CD4-positive, alpha-beta T cell (primary cell): ENCODE results near the gene TMCC3. TPM values are rescaled to one million over a fixed set of nuclear protein-coding genes. Genes with fewer than 3 reads are reported as not detected.
"Not testable (repeated sequence)": the region's sequence is repeated elsewhere in the genome, so short reads cannot be mapped to it uniquely, and the experiment has no call there.

Experiments
- ATAC-seq: fragments of 200-7000 bp; cut with Tn5 transposase; one replicate; pipeline ENCODE4 v1.10.0; 2022; ENCODE audit warnings: mild to moderate bottlenecking; ENCODE audit not compliant: poor library complexity
- CTCF ChIA-PET: fragments of 350-600 bp; sonication (Branson Sonifier 250); formaldehyde crosslinking; loops from one replicate; lab custom pipeline; 2021; ENCODE audit warnings: antibody characterized with exemption, inconsistent platforms; lab: Charles Lee
- POLR2A ChIA-PET: fragments of 350-600 bp; sonication (Branson Sonifier 250); formaldehyde crosslinking; loops from one replicate; lab custom pipeline; 2021; ENCODE audit warnings: antibody characterized with exemption, inconsistent platforms; lab: Charles Lee
- DNase-seq, 14 experiments: peaks; one replicate each; pipeline ENCODE4 v3.0.0-alpha.2; 2013 to 2020; ENCODE audit warnings: mixed read lengths in 2 of 14
- H3K27ac ChIP-seq, 2 donors: one replicate each; pipeline versions ENCODE4 v1.5.1 to v1.7.0; 2013; ENCODE audit warnings: low read length in 2 of 2, low read depth in 1 of 2, mild to moderate bottlenecking in 1 of 2
- H3K27me3 ChIP-seq, 2 experiments: 1 replicate in 1 of 2; 2 replicates in 1 of 2; pipeline versions ENCODE4 v1.6.1 to v1.7.0; 2013; ENCODE audit warnings: low read length in 2 of 2, control low read depth in 1 of 2, mild to moderate bottlenecking in 1 of 2, moderate library complexity in 1 of 2; ENCODE audit not compliant: insufficient read depth in 2 of 2, control insufficient read depth in 1 of 2
- H3K36me3 ChIP-seq: one replicate; pipeline ENCODE4 v1.6.1; 2013; ENCODE audit warnings: low read length, control low read depth; ENCODE audit not compliant: insufficient read depth
- H3K4me1 ChIP-seq: one replicate; pipeline ENCODE4 v1.6.1; 2013; ENCODE audit warnings: low read length, control low read depth; ENCODE audit not compliant: insufficient read depth
- H3K4me3 ChIP-seq: one replicate; pipeline ENCODE4 v1.5.1; 2013; ENCODE audit warnings: mild to moderate bottlenecking, low read length, moderate library complexity
- H3K9me3 ChIP-seq, 2 experiments: 1 replicate in 1 of 2; 2 replicates in 1 of 2; pipeline versions ENCODE4 v1.6.1 to v1.7.0; 2013; ENCODE audit warnings: low read length in 2 of 2, mild to moderate bottlenecking in 2 of 2, control low read depth in 1 of 2, moderate library complexity in 1 of 2; ENCODE audit not compliant: control insufficient read depth in 1 of 2, insufficient read depth in 1 of 2
- H3K27ac Mint-ChIP-seq: one replicate; pipeline ENCODE4 v1.8.0; 2020; ENCODE audit warnings: mixed read lengths
- H3K27me3 Mint-ChIP-seq: one replicate; pipeline ENCODE4 v1.8.0; 2021; ENCODE audit warnings: mixed read lengths
- H3K36me3 Mint-ChIP-seq: one replicate; pipeline ENCODE4 v1.8.0; 2021; ENCODE audit warnings: low read depth, mixed read lengths
- H3K4me1 Mint-ChIP-seq: one replicate; pipeline ENCODE4 v1.8.0; 2021; ENCODE audit warnings: low read depth, mixed read lengths
- H3K4me3 Mint-ChIP-seq: one replicate; pipeline ENCODE4 v1.8.0; 2020; ENCODE audit warnings: mild to moderate bottlenecking, mixed read lengths
- H3K9me3 Mint-ChIP-seq: one replicate; pipeline ENCODE4 v1.8.0; 2020; ENCODE audit warnings: mixed read lengths
- intact Hi-C, 2 experiments: fragments of 100-400 bp; cut with DNase I in 1 of 2; cut with micrococcal nuclease in 1 of 2; formaldehyde crosslinking; loops; one replicate each; pipeline versions ENCODE4 v1.15.1 to v1.9.0; 2023 to 2025; cut with DNase I, micrococcal nuclease
- total RNA-seq, 174 experiments: library from RNA in 2 of 174; stranded (reverse) in 2 of 174; gene quantifications; one replicate each; pipeline ENCODE4 v1.2.3 and lab custom pipeline; 2021 to 2026
- TF ChIP-seq, protein P1 (sequence below): fragments of 200-600 bp; IDR thresholded peaks from one replicate; pipeline ENCODE4 v1.8.0; 2022; ENCODE audit warnings: antibody characterized with exemption, mild to moderate bottlenecking

The TMCC3 gene
- total RNA-seq, 2 experiments from 2014 or later = 0.78 to 1.3 TPM

DNA sequence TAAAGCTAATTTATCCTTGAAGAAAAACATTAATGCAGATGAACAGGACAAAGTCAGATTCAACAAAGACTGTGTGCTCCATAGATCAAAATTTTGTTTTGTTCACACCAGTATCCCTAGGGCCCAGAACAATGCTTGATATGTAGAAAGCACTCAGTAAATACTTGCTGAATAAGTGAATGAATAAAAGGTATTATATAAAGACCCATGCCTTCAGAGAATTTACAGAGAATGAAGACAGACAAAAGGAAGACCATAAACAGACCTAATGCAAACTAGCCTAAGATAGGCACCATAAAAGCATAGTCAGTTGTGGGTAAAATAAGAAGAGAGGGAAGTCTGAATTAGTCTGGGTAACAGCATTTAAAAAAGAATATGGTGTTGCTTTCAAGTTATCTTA is 47.3 kb upstream of the TMCC3 start:
- H3K4me1 ChIP-seq = no peaks in the 10 kb centered on the region
- no peaks in the 10 kb centered on the region for H3K9me3 ChIP-seq
- CTCF ChIA-PET = no interaction called here
- TF ChIP-seq, protein P1, sequence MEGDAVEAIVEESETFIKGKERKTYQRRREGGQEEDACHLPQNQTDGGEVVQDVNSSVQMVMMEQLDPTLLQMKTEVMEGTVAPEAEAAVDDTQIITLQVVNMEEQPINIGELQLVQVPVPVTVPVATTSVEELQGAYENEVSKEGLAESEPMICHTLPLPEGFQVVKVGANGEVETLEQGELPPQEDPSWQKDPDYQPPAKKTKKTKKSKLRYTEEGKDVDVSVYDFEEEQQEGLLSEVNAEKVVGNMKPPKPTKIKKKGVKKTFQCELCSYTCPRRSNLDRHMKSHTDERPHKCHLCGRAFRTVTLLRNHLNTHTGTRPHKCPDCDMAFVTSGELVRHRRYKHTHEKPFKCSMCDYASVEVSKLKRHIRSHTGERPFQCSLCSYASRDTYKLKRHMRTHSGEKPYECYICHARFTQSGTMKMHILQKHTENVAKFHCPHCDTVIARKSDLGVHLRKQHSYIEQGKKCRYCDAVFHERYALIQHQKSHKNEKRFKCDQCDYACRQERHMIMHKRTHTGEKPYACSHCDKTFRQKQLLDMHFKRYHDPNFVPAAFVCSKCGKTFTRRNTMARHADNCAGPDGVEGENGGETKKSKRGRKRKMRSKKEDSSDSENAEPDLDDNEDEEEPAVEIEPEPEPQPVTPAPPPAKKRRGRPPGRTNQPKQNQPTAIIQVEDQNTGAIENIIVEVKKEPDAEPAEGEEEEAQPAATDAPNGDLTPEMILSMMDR = no peak
- POLR2A ChIA-PET = no interaction called here
- no peaks in the 10 kb centered on the region for H3K27me3 ChIP-seq
- H3K27ac ChIP-seq = no peak overlapping the region
- H3K4me3 ChIP-seq = no peak overlapping the region
- ATAC-seq (no peak), DNase-seq (no peak)
- Mint-ChIP-seq H3K36me3 (no peaks in the 10 kb centered on the region), H3K27me3 (peaks cover 5% of the 10 kb centered on the region), H3K4me1 (no peaks in the 10 kb centered on the region), H3K27ac (no peak overlapping the region), H3K9me3 (no peaks in the 10 kb centered on the region), H3K4me3 (no peak overlapping the region)
- H3K36me3 ChIP-seq = no peaks in the 10 kb centered on the region
- intact Hi-C loops = no loop called here

DNA sequence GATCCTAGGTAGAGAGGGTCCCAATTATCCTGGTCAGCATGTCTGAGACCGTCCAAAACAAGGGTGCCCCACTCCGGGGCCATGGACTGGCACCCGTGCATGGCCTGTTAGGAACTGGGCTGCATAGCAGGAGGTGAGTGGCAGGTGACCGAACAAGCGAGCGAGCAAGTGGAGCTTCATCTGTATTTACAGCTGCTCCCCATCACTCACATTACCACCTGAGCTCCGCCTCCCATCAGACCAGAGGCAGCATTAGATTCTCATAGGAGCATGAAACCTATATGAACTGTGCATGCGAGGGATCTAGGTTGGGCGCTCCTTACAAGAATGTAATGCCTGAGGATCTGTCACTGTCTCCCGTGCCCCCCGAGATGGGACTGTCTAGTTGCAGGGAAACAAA is 44.4 kb upstream of the TMCC3 start:
- Histone ChIP-seq H3K4me3 (no peak overlapping the region), H3K36me3 (no peaks in the 10 kb centered on the region), H3K27me3 (no peaks in the 10 kb centered on the region), H3K27ac (no peak overlapping the region), H3K9me3 (no peaks in the 10 kb centered on the region), H3K4me1 (no peaks in the 10 kb centered on the region)
- Mint-ChIP-seq H3K27ac (no peak overlapping the region), H3K27me3 (no peaks in the 10 kb centered on the region), H3K36me3 (no peaks in the 10 kb centered on the region), H3K4me1 (no peaks in the 10 kb centered on the region), H3K4me3 (no peak overlapping the region), H3K9me3 (no peaks in the 10 kb centered on the region)
- ChIA-PET CTCF (no interaction called here), POLR2A (no interaction called here)
- ATAC-seq (no peak), DNase-seq (no peak)
- intact Hi-C loops = no loop called here
- TF ChIP-seq, protein P1 = no peak

DNA sequence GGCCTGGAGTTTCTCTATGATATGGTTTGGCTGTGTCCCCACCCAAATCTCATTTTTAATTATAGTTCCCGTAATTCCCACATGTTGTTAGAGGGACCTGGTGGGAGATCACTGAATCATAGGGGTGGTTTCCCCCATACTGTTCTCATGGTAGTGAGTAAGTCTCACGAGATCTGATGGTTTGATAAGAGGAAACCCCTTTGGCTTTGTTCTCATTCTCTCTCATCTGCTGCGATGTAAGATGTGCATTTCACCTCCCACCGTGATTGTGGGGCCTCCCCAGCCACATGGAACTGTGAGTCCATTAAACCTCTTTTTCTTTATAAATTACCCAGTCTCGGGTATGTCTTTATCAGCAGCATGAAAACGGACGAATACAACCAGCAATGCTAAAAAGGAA is 42.5 kb upstream of the TMCC3 start:
- intact Hi-C loops, CTCF ChIA-PET: not testable (repeated sequence)

DNA sequence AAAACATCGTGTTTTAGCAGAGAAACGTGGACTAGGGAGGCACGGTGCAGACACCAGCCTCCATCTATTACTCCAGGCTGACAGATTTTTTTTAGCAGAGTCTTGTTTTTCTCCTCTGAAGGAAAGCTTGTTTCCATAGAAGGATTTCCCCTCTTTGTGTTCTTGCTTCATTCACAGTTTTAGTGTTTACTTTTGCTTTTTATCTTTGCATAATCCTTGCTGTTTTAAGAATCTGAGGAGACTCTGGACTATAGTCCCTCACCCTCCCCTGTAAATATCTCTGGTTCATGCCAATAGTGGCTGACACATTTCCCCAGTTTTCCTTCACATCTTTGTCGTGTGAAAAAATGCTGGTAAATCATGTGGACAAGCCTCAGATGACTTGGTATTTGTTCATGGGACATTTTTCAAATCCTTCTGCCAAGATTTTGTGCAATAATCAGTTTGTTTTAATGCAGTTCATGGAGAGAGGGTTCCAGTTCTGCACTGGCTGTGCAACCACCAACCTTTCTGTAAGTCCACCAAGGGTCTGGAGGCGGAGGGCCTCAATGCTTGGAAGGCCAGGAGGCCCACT is 39.9 kb upstream of the TMCC3 start:
- Mint-ChIP-seq H3K4me1 (no peaks in the 10 kb centered on the region), H3K27me3 (no peaks in the 10 kb centered on the region), H3K36me3 (no peaks in the 10 kb centered on the region), H3K9me3 (no peaks in the 10 kb centered on the region), H3K27ac (no peak overlapping the region), H3K4me3 (no peak overlapping the region)
- Histone ChIP-seq H3K27me3 (no peaks in the 10 kb centered on the region), H3K4me3 (no peak overlapping the region), H3K9me3 (no peaks in the 10 kb centered on the region), H3K4me1 (no peaks in the 10 kb centered on the region), H3K36me3 (no peaks in the 10 kb centered on the region), H3K27ac (no peak overlapping the region)
- DNase-seq = no peak
- no peak for ATAC-seq
- TF ChIP-seq, protein P1 = no peak
- POLR2A ChIA-PET = no interaction called here
- CTCF ChIA-PET = no interaction called here
- intact Hi-C loops = no loop called here

More for the DNA sequence above, 42.5 kb upstream of the TMCC3 start:
- DNase-seq, H3K36me3 ChIP-seq, H3K27ac Mint-ChIP-seq, H3K27me3 ChIP-seq, H3K9me3 ChIP-seq, H3K4me3 Mint-ChIP-seq, ATAC-seq, H3K4me3 ChIP-seq, H3K36me3 Mint-ChIP-seq, H3K4me1 ChIP-seq, H3K27ac ChIP-seq, H3K4me1 Mint-ChIP-seq, H3K9me3 Mint-ChIP-seq, H3K27me3 Mint-ChIP-seq, POLR2A ChIA-PET: not testable (repeated sequence)
